ENCODE results near the gene PHF21A. TPM values are rescaled to one million over a fixed set of nuclear protein-coding genes. Genes with fewer than 3 reads are reported as not detected.
"Not testable (repeated sequence)": the region's sequence is repeated elsewhere in the genome, so short reads cannot be mapped to it uniquely, and the experiment has no call there.

PHF21A gene
- total RNA-seq, 1 experiment from 2014 or later = 6.4 TPM

- no peak for DNase-seq (ENCODE audit: low read depth in 1 of 2, low spot score in 2 of 2)
- H3K4me3 ChIP-seq = no peak overlapping the region
- H3K36me3 ChIP-seq = peaks cover 5% of the 10 kb centered on the region
- H3K4me1 ChIP-seq (replicated peaks) = peaks cover 15% of the 10 kb centered on the region
- no peak overlapping the region for H3K27ac ChIP-seq
- H3K27me3 ChIP-seq (replicated peaks) = peaks cover 20% of the 10 kb centered on the region
- H3K9me3 ChIP-seq (replicated peaks) = no peaks in the 10 kb centered on the region; the same call in 1 of the 2 replicates
Observed at GRCh38 chr11:45904309-45904915, 216.8 kb downstream of the PHF21A start.

DNA sequence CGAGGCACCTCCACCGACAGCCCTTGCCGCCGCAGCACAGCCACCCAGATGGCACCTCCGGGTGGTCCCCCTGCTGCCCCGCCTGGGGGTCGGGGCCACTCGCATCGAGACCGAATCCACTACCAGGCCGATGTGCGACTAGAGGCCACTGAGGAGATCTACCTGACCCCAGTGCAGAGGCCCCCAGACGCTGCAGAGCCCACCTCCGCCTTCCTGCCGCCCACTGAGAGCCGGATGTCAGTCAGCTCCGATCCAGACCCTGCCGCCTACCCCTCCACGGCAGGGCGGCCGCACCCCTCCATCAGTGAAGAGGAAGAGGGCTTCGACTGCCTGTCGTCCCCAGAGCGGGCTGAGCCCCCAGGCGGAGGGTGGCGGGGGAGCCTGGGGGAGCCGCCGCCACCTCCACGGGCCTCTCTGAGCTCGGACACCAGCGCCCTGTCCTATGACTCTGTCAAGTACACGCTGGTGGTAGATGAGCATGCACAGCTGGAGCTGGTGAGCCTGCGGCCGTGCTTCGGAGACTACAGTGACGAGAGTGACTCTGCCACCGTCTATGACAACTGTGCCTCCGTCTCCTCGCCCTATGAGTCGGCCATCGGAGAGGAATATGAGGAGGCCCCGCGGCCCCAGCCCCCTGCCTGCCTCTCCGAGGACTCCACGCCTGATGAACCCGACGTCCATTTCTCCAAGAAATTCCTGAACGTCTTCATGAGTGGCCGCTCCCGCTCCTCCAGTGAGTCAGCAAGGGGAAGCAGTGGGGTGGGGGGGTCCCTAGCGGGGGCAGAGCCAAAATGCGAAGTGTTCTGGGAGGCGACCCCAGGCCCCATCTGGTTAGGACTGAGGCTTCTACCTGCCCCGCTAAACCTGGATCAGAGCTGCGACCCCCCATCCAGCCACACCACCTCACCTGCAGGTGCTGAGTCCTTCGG, 218.5 kb downstream of the PHF21A start:
- H3K4me3 ChIP-seq = no peak overlapping the region
- no peak overlapping the region for H3K27ac ChIP-seq
- H3K36me3 ChIP-seq = no peaks in the 10 kb centered on the region
- H3K4me1 ChIP-seq (replicated peaks) = peaks cover 18% of the 10 kb centered on the region
- H3K27me3 ChIP-seq (replicated peaks) = peaks cover 36% of the 10 kb centered on the region
- H3K9me3 ChIP-seq (replicated peaks) = no peaks in the 10 kb centered on the region; the same call in 1 of the 2 replicates
- DNase-seq (ENCODE audit: low read depth in 1 of 2, low spot score in 2 of 2) = no peak

DNA sequence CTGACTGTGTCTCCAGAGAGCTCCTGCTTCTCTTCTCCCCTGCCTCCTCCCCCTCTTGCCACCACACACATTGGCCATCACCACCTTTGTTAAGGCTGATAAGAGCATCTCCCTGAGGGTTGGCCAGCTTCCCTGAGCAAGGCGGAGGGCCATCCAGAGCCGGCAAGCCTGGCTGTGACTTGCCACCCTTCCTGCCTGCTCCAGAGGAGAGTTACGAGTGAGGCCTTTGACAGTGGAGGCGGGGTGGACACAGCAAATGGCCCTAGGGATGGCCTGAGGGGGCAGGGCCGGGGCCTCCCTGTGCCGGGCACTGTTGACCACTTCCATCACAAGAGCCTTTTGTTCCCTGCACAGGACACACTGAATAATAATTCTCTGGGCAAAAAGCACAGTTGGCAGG, 219.6 kb downstream of the PHF21A start:
- peaks cover 18% of the 10 kb centered on the region for H3K4me1 ChIP-seq (replicated peaks)
- H3K27me3 ChIP-seq (replicated peaks) = peaks cover 46% of the 10 kb centered on the region
- no peak overlapping the region for H3K27ac ChIP-seq

DNA sequence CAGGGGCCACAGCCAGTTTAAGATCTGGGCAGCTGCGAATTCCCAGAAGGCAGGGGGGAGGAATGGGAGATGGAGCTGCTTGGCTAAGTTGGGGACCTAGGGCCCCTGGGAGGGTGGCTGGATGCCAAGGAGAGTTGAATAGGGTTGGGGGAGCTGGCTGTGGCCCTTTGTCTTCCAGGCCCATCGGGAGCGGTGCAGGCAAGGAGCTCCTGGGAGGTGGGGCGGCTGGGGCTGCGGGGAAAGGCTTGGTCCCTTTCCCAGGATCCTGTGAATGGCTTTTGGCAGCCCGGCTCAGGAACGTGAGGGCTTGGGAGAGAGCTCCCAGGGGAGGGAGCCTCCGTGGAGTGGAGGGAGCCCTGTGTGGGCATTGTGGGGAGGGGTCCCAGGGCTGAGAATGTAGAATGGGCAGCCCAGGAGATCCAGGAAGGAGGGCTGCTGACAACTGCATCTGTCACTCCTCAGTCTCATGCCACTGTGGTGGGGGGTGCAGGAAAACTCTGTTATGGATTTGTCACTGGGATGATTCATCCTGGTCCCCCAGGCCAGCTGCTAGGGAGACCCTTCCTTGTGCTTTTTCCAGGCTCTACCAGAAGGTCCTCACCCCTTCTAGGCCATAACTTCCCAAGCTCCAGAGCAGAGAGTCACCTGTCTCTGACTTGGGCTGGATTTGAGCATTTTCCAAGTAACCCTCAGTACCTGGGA, 220.2 kb downstream of the PHF21A start:
- H3K27ac ChIP-seq = no peak overlapping the region
- H3K4me3 ChIP-seq = no peak overlapping the region
- no peak for DNase-seq (ENCODE audit: low read depth in 1 of 2, low spot score in 2 of 2)

More for the DNA sequence above, 219.6 kb downstream of the PHF21A start:
- no peak overlapping the region for H3K4me3 ChIP-seq
- DNase-seq (ENCODE audit: low read depth in 1 of 2, low spot score in 2 of 2) = no peak
- no peaks in the 10 kb centered on the region; the same call in 1 of the 2 replicates for H3K9me3 ChIP-seq (replicated peaks)
- no peaks in the 10 kb centered on the region for H3K36me3 ChIP-seq

DNA sequence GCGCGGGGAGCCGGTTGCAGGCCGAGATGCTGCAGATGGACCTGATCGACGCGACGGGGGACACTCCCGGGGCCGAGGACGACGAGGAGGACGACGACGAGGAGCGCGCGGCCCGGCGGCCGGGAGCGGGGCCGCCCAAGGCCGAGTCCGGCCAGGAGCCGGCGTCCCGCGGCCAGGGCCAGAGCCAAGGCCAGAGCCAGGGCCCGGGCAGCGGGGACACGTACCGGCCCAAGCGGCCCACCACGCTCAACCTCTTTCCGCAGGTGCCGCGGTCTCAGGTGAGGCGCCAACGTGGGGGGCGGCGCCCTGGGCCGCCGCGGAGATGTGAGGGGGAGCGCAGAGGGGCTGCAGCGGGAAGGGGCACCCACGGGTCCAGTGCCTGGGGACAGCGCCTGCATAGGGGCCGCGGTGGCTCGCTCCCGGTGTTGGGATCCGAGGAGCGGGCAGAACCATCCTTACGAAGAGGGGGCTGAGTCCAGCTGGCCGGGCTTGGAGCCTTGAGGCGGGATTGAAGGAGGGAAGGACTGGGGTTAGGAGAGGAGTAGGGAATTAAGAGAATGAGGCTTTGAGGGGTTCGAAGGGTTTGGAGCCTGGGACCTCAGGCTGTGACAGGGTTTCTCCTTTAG, 221.0 kb downstream of the PHF21A start:
- DNase-seq (ENCODE audit: low read depth in 1 of 2, low spot score in 2 of 2); H3K36me3 ChIP-seq; H3K9me3 ChIP-seq (replicated peaks); H3K27ac ChIP-seq: not testable (repeated sequence)
- peaks cover 57% of the 10 kb centered on the region for H3K27me3 ChIP-seq (replicated peaks)
- peaks cover 18% of the 10 kb centered on the region for H3K4me1 ChIP-seq (replicated peaks)
- H3K4me3 ChIP-seq = peak overlapping the region; percentile 45

More for the DNA sequence above, 220.2 kb downstream of the PHF21A start:
- peaks cover 52% of the 10 kb centered on the region for H3K27me3 ChIP-seq (replicated peaks)
- H3K36me3 ChIP-seq = no peaks in the 10 kb centered on the region
- H3K9me3 ChIP-seq (replicated peaks) = no peaks in the 10 kb centered on the region; the same call in 1 of the 2 replicates
- peaks cover 18% of the 10 kb centered on the region for H3K4me1 ChIP-seq (replicated peaks)

DNA sequence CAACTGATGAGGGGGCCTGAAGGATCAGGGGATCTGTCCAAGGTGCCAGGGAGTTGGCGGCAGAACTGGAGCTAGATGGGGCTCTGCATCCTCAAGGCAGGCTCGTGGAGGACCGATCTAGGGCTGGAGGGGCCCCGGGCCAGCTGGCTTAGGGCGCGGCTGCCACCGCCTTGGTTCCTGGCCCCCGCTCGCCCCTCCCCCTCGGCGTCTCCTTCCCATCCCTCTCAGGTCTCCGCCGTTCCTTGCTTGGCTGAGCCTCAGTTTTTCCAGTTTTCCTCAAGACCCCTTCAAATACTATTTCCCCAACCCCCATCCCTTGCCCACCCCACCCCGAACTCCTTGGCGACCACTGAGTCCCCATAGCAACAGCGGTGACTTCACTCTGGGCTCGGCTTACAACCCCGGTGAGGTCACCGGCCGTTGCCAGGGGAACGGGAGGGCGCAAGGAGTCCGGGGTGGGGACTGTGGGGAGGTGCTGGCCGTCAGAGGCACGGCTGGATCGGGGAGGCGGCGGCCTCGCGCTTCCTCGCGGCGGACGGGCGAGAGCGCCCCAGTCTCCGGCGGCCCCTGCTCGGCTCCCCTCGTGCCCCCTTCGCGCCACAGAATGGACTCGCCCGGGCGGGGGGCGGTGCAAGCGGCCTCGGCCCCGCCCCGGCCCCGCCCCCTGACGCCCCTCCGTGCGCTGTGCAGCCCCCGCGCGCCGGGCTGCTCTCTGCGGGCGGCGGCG, 221.6 kb downstream of the PHF21A start:
- Histone ChIP-seq H3K9me3 (replicated peaks) (no peaks in the 10 kb centered on the region; the same call in 1 of the 2 replicates), H3K27me3 (replicated peaks) (peaks cover 62% of the 10 kb centered on the region), H3K4me1 (replicated peaks) (peaks cover 18% of the 10 kb centered on the region), H3K27ac (peak overlapping the region; percentile 46; the same call in 1 of the 2 replicates), H3K4me3 (peak overlapping the region; percentile 45), H3K36me3 (no peaks in the 10 kb centered on the region)
- DNase-seq (ENCODE audit: low read depth in 1 of 2, low spot score in 2 of 2) = peak; percentile 67 to 91

DNA sequence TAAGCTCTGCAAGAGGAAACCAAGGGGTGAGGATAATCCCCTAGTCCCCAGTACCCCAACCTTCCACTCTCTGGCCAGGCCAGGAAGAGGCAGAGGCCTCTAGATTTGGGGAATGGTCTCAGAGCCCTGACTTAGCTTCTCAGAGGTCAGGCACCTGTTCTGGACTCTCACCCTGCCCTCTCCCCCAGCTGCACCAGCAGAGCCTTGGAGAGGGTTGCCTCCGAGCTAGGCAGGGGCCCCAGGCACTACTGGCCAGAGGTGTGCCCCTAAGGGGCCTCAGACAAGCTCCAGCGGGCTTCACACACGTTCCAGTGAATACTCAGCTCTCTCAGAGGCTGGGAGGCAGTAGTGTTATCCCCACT, 222.2 kb downstream of the PHF21A start:
- H3K4me1 ChIP-seq (replicated peaks) = peaks cover 18% of the 10 kb centered on the region
- no peaks in the 10 kb centered on the region; the same call in 1 of the 2 replicates for H3K9me3 ChIP-seq (replicated peaks)
- DNase-seq (ENCODE audit: low read depth in 1 of 2, low spot score in 2 of 2) = no peak
- H3K4me3 ChIP-seq = peak overlapping the region; percentile 45
- no peak overlapping the region for H3K27ac ChIP-seq
- H3K27me3 ChIP-seq (replicated peaks) = peaks cover 62% of the 10 kb centered on the region
- no peaks in the 10 kb centered on the region for H3K36me3 ChIP-seq

- H3K27me3 ChIP-seq (replicated peaks) = peaks cover 62% of the 10 kb centered on the region
- H3K9me3 ChIP-seq (replicated peaks) = no peaks in the 10 kb centered on the region; the same call in 1 of the 2 replicates
- peaks cover 18% of the 10 kb centered on the region for H3K4me1 ChIP-seq (replicated peaks)
- H3K36me3 ChIP-seq = no peaks in the 10 kb centered on the region
- no peak overlapping the region for H3K4me3 ChIP-seq
- DNase-seq (ENCODE audit: low read depth in 1 of 2, low spot score in 2 of 2) = no peak
- H3K27ac ChIP-seq = no peak overlapping the region
Observed at GRCh38 chr11:45897556-45897955, 223.7 kb downstream of the PHF21A start.

DNA sequence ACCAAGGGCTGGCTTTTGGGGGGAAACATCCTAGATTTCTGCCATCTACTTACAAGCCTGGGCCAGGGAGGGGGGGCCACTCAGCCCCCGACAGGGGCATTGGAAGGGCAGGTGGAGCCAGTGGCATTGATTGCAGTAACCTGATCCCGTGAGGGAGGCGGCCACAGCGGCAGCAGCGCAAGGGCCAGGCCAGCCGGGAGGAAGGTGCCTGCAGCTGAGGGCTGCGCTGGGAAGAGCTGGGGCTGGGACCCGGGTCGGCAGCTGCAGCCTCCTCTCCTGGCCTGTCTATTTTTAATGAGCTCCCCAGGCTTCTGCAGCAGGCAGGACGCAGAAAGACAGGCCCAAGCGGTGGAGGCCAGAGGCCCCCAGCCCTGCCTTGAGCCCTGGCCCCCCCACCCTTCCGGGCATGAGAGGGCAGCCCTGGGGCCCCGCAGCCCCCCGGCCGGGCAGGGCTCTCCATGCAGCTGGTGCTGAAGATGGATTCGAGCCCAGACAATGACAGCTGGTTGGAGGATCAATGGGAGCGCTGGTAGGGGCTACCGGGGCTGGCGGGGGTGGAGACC, 224.8 kb downstream of the PHF21A start:
- Histone ChIP-seq H3K36me3 (no peaks in the 10 kb centered on the region), H3K9me3 (replicated peaks) (no peaks in the 10 kb centered on the region; the same call in 1 of the 2 replicates), H3K4me1 (replicated peaks) (peaks cover 18% of the 10 kb centered on the region), H3K27ac (no peak overlapping the region), H3K27me3 (replicated peaks) (peaks cover 60% of the 10 kb centered on the region), H3K4me3 (no peak overlapping the region)
- no peak for DNase-seq (ENCODE audit: low read depth in 1 of 2, low spot score in 2 of 2)

DNA sequence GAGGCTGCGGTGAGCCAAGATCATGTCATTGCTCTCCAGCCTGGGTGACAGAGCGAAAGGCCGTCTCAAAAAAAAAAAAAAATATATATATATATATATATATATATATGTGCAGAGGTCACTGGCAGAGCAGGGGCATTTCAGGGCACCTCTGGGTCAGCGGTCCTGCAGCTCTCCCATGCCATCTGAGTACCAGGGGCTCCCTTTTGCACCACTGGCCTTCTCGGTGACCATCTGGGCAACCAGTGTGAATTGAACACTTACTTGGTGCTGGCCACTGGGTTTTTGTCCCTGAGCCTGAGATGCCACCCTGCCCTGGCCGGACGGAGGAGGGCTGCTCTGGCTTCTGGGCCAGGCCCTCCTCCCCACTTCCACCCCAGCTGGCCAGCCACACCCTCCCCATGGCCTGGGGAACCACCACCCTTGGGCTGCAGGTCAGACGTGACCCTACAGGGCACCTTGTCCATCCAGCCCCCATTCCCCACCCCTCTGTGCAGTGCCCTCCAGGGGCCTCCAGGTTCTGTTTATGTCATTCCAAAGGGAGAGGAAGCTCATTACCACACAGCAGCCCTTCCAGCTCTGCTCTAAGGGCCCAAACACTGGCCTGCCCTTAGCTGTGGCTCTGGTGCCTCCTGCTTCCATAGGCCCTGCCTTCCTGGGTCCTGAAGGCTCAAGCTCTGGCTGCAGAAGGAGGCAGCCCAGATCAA, 225.5 kb downstream of the PHF21A start:
- peaks cover 54% of the 10 kb centered on the region for H3K27me3 ChIP-seq (replicated peaks)
- no peak overlapping the region for H3K4me3 ChIP-seq
- no peak overlapping the region for H3K27ac ChIP-seq
- DNase-seq (ENCODE audit: low read depth in 1 of 2, low spot score in 2 of 2) = no peak
- no peaks in the 10 kb centered on the region for H3K36me3 ChIP-seq
- no peaks in the 10 kb centered on the region; the same call in 1 of the 2 replicates for H3K9me3 ChIP-seq (replicated peaks)
- peaks cover 16% of the 10 kb centered on the region for H3K4me1 ChIP-seq (replicated peaks)

DNA sequence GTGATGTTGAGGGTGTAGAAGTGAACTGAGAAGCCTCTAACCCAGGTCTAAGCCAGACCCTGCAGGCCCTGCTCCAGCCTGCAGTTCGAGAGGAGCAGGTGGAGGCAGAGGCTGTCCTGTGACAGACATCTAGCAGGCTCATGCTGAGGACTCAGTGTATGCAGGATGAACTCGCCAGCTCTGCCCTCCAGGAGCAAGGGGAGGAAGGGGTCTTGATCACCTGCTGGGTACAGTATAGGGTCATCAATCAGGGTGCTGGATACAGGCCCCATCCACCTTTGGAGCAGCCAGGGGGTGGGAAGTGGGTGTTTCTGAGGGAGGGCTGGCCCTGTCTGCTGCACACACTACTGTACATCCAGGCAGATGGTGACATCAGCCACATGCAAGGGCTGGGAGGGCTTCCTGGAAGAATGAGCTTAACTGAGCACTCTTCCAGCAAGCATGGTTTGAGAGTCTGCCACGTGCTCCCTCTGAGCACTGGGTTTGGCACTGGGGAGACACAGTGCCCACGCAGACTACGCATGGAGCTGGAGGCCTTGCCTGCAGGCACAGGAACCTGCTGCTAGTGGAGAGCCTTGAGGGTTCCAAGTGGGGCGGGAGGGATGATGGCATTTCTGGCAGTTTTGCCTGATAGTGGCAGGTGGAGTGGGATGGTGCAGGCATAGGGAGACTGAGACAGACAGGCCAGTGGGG, 226.6 kb downstream of the PHF21A start:
- Histone ChIP-seq H3K4me3 (no peak overlapping the region), H3K9me3 (replicated peaks) (no peaks in the 10 kb centered on the region), H3K27me3 (replicated peaks) (peaks cover 44% of the 10 kb centered on the region), H3K4me1 (replicated peaks) (peaks cover 6% of the 10 kb centered on the region), H3K36me3 (no peaks in the 10 kb centered on the region), H3K27ac (no peak overlapping the region)
- no peak for DNase-seq (ENCODE audit: low read depth in 1 of 2, low spot score in 2 of 2)

GRCh38 chr11:45892856-45893255, 228.4 kb downstream of the PHF21A start:
- no peak for DNase-seq (ENCODE audit: low read depth in 1 of 2, low spot score in 2 of 2)
- Histone ChIP-seq H3K4me3 (no peak overlapping the region), H3K27me3 (replicated peaks) (peaks cover 28% of the 10 kb centered on the region), H3K9me3 (replicated peaks) (no peaks in the 10 kb centered on the region), H3K36me3 (no peaks in the 10 kb centered on the region), H3K4me1 (replicated peaks) (no peaks in the 10 kb centered on the region), H3K27ac (no peak overlapping the region)
